H1 (cell line): ENCODE results near the gene POLE. TPM values are rescaled to one million over a fixed set of nuclear protein-coding genes. Genes with fewer than 3 reads are reported as not detected.

Source experiments
- CTCF ChIA-PET: fragments of 300-600 bp; sonication (Branson Sonifier 250); formaldehyde crosslinking; loops from one replicate; lab custom pipeline; 2021; ENCODE audit not compliant: partially characterized antibody; lab: Charles Lee
- POLR2A ChIA-PET: fragments of 300-600 bp; sonication (Branson Sonifier 250); formaldehyde crosslinking; loops from one replicate; lab custom pipeline; 2021; ENCODE audit warnings: inconsistent platforms; ENCODE audit not compliant: partially characterized antibody; lab: Charles Lee
- DNase-seq, 2 experiments: peaks; one replicate each; pipeline versions ENCODE4 v3.0.0 to v3.0.0-alpha.2; 2010 to 2022; ENCODE audit warnings: low spot score in 2 of 2, low read depth in 1 of 2, mixed read lengths in 1 of 2
- FAIRE-seq: peaks from 2 replicates; lab custom pipeline; 2011; peaks lifted over from hg19 to GRCh38; lab: Jason Lieb, UNC
- H2AFZ ChIP-seq: 2 replicates; pipeline ENCODE4 v1.8.1; 2012; ENCODE audit warnings: low read length, inconsistent platforms
- H2AK5ac ChIP-seq: 2 replicates; pipeline ENCODE4 v1.6.1; 2013; ENCODE audit warnings: low read depth, low read length
- H2BK120ac ChIP-seq: replicated peaks from 2 replicates; pipeline ENCODE3; 2013; ENCODE audit warnings: low read depth, low read length, inconsistent platforms
- H2BK12ac ChIP-seq: 2 replicates; pipeline ENCODE4 v1.6.1; 2013; ENCODE audit warnings: low read depth, low read length
- H2BK15ac ChIP-seq: 2 replicates; pipeline ENCODE4 v1.6.1; 2013; ENCODE audit warnings: low read length
- H2BK20ac ChIP-seq: 2 replicates; pipeline ENCODE4 v1.6.1; 2013; ENCODE audit warnings: low read length
- H2BK5ac ChIP-seq: 2 replicates; pipeline ENCODE4 v1.6.1; 2013; ENCODE audit warnings: low read depth, low read length
- H3K14ac ChIP-seq: 2 replicates; pipeline ENCODE4 v1.6.1; 2013; ENCODE audit warnings: inconsistent platforms; ENCODE audit not compliant: insufficient read length
- H3K18ac ChIP-seq: 2 replicates; pipeline ENCODE4 v1.6.1; 2013; ENCODE audit warnings: low read length; ENCODE audit errors: extremely low read depth
- H3K23ac ChIP-seq: 2 replicates; pipeline ENCODE4 v1.6.1; 2013; ENCODE audit warnings: inconsistent platforms; ENCODE audit not compliant: insufficient read length
- H3K23me2 ChIP-seq: 2 replicates; pipeline ENCODE4 v1.6.1; 2013; ENCODE audit warnings: low read depth, low read length
- H3K27ac ChIP-seq: 2 replicates; pipeline ENCODE4 v1.6.1; 2011; ENCODE audit warnings: low read depth, low read length, inconsistent platforms
- H3K27me3 ChIP-seq, 4 experiments: replicated peaks in 1 of 4; 1 replicate in 1 of 4; 2 replicates in 3 of 4; pipeline versions ENCODE4 v1.6.1 to v1.8.1; 2011 to 2013; ENCODE audit warnings: low read length in 3 of 4, mild to moderate bottlenecking in 3 of 4, inconsistent platforms in 2 of 4, mixed read lengths in 2 of 4, moderate library complexity in 1 of 4; ENCODE audit not compliant: control insufficient read depth in 3 of 4, insufficient read depth in 3 of 4; ENCODE audit errors: extremely low read depth in 1 of 4
- H3K36me3 ChIP-seq, 4 experiments: 2 replicates each; pipeline versions ENCODE4 v1.6.1 to v1.8.1; 2011 to 2013; ENCODE audit warnings: mild to moderate bottlenecking in 4 of 4, low read length in 3 of 4, moderate library complexity in 2 of 4, control low read depth in 1 of 4, inconsistent platforms in 1 of 4; ENCODE audit not compliant: insufficient read depth in 4 of 4, control insufficient read depth in 2 of 4
- H3K4ac ChIP-seq: replicated peaks from 2 replicates; pipeline ENCODE3; 2013; ENCODE audit warnings: low read length, low read depth, mixed read lengths, inconsistent platforms; ENCODE audit not compliant: insufficient read length
- H3K4me1 ChIP-seq, 4 experiments: replicated peaks in 1 of 4; 1 replicate in 1 of 4; 2 replicates in 3 of 4; pipeline versions ENCODE4 v1.6.1 to v1.8.1; 2011 to 2013; ENCODE audit warnings: low read length in 3 of 4, inconsistent platforms in 2 of 4, mixed read lengths in 1 of 4; ENCODE audit not compliant: insufficient read depth in 4 of 4, control insufficient read depth in 3 of 4
- H3K4me2 ChIP-seq, 2 experiments: 2 replicates each; pipeline versions ENCODE4 v1.6.1 to v1.8.1; 2011 to 2013; ENCODE audit warnings: low read depth in 2 of 2, low read length in 2 of 2, control low read depth in 1 of 2, inconsistent platforms in 1 of 2, mild to moderate bottlenecking in 1 of 2; ENCODE audit not compliant: insufficient read depth in 1 of 2
- H3K4me3 ChIP-seq, 4 experiments: fragments of 200-600, 300-600 bp in 1 of 4; sonication (generic), shearing (Covaris generic), sonication (Bioruptor Twin) in 1 of 4; 2 replicates each; pipeline versions ENCODE4 v1.5.1 to v1.8.1; 2011 to 2016; ENCODE audit warnings: low read length in 4 of 4, low read depth in 3 of 4, control low read depth in 2 of 4, inconsistent platforms in 2 of 4, mild to moderate bottlenecking in 2 of 4, mixed read lengths in 1 of 4, moderate library complexity in 1 of 4; ENCODE audit not compliant: insufficient read depth in 2 of 4; ENCODE audit errors: extremely low read depth in 1 of 4
- H3K56ac ChIP-seq: replicated peaks from 2 replicates; pipeline ENCODE3; 2013; ENCODE audit warnings: low read depth, mild to moderate bottlenecking, mixed read lengths, low read length, inconsistent platforms; ENCODE audit not compliant: insufficient read length
- H3K79me1 ChIP-seq: 2 replicates; pipeline ENCODE4 v1.6.1; 2013; ENCODE audit warnings: low read depth, low read length, control low read depth
- H3K79me2 ChIP-seq, 2 experiments: 2 replicates each; pipeline versions ENCODE4 v1.6.1 to v1.8.1; 2012 to 2013; ENCODE audit warnings: low read length in 2 of 2, mild to moderate bottlenecking in 2 of 2, inconsistent platforms in 1 of 2; ENCODE audit not compliant: insufficient read depth in 2 of 2, control insufficient read depth in 1 of 2
- H3K9ac ChIP-seq, 4 experiments: replicated peaks in 1 of 4; 1 replicate in 1 of 4; 2 replicates in 3 of 4; pipeline versions ENCODE4 v1.6.1 to v1.8.1; 2011 to 2013; ENCODE audit warnings: low read depth in 3 of 4, low read length in 3 of 4, control low read depth in 2 of 4, mild to moderate bottlenecking in 2 of 4, moderate library complexity in 2 of 4, inconsistent platforms in 1 of 4; ENCODE audit errors: extremely low read depth in 1 of 4
- H3K9me3 ChIP-seq, 2 experiments: 2 replicates each; pipeline versions ENCODE4 v1.6.1 to v1.8.1; 2012 to 2013; ENCODE audit warnings: mild to moderate bottlenecking in 2 of 2, moderate library complexity in 2 of 2, control low read depth in 1 of 2, inconsistent platforms in 1 of 2, low read depth in 1 of 2, low read length in 1 of 2, mixed read lengths in 1 of 2; ENCODE audit not compliant: insufficient read depth in 2 of 2
- H4K20me1 ChIP-seq, 2 experiments: replicated peaks in 1 of 2; 2 replicates each; pipeline versions ENCODE3 to v1.8.1; 2011 to 2013; ENCODE audit warnings: inconsistent platforms in 2 of 2, low read length in 2 of 2, mild to moderate bottlenecking in 1 of 2; ENCODE audit not compliant: insufficient read depth in 2 of 2, control insufficient read depth in 1 of 2
- H4K5ac ChIP-seq: 2 replicates; pipeline ENCODE4 v1.6.1; 2013; ENCODE audit warnings: low read length, low read depth, mixed read lengths, inconsistent platforms; ENCODE audit not compliant: insufficient read length
- H4K8ac ChIP-seq: 2 replicates; pipeline ENCODE4 v1.8.0; 2013; ENCODE audit warnings: mild to moderate bottlenecking, moderate library complexity, low read length, inconsistent platforms; ENCODE audit not compliant: insufficient read depth; ENCODE audit errors: extremely low read depth
- H4K91ac ChIP-seq: replicated peaks from 2 replicates; pipeline ENCODE3; 2013; ENCODE audit warnings: low read length, mixed read lengths, inconsistent platforms; ENCODE audit not compliant: insufficient read length
- ASH2L ChIP-seq: fragments of 200-600, 300-600 bp; sonication (generic); IDR thresholded peaks from one replicate; pipeline ENCODE4 v1.7.1; 2017; ENCODE audit warnings: low read length
- ATF2 ChIP-seq: IDR thresholded peaks from 2 replicates; pipeline ENCODE4 v1.6.1; 2012; ENCODE audit warnings: low read length, inconsistent platforms
- CHD2 ChIP-seq: IDR thresholded peaks from 2 replicates; pipeline ENCODE4 v1.6.1; 2012; ENCODE audit warnings: low read length, improper control_type of control experiment
- EZH2 ChIP-seq: fragments of 200-600 bp; sonication (generic); IDR thresholded peaks from 2 replicates; pipeline ENCODE4 v1.7.1; 2012; ENCODE audit warnings: low read depth, mild to moderate bottlenecking, moderate library complexity, low read length, inconsistent platforms; ENCODE audit not compliant: severe bottlenecking
- GABPA ChIP-seq: IDR thresholded peaks from 2 replicates; pipeline ENCODE4 v1.6.1; 2011; ENCODE audit warnings: mild to moderate bottlenecking, low read length, moderate library complexity, borderline replicate concordance; ENCODE audit not compliant: insufficient read depth
- KDM1A ChIP-seq: fragments of 200-600, 300-600 bp; sonication (generic); IDR thresholded peaks from 2 replicates; pipeline ENCODE4 v1.7.1; 2016; ENCODE audit warnings: mild to moderate bottlenecking, low read length, borderline replicate concordance
- MAFK ChIP-seq: IDR thresholded peaks from 2 replicates; pipeline ENCODE4 v1.6.1; 2012; ENCODE audit warnings: low read depth, mild to moderate bottlenecking, improper control_type of control experiment, low read length
- RXRA ChIP-seq: IDR thresholded peaks from 2 replicates; pipeline ENCODE4 v1.6.1; 2011; ENCODE audit warnings: low read depth, mild to moderate bottlenecking, low read length, moderate library complexity; ENCODE audit not compliant: insufficient read depth
- TAF7 ChIP-seq: optimal IDR thresholded peaks from 2 replicates; pipeline ENCODE3; 2011; ENCODE audit warnings: low read depth, mild to moderate bottlenecking, inconsistent platforms, low read length, moderate library complexity, borderline replicate concordance
- ZNF274 ChIP-seq: IDR thresholded peaks from 2 replicates; pipeline ENCODE4 v1.7.0; 2012; ENCODE audit warnings: low read length, borderline replicate concordance; ENCODE audit errors: extremely low read depth
- WGBS, 2 experiments: shearing (Covaris generic) in 1 of 2; methylation state at CpG; one replicate each; pipeline versions ENCODE4 v1.1.6 to v1.1.7; 2013 to 2015; ENCODE audit warnings: low lambda C conversion rate in 2 of 2, mixed read lengths in 2 of 2, inconsistent platforms in 1 of 2, low coverage in 1 of 2, missing lambda C conversion rate in 1 of 2; ENCODE audit not compliant: insufficient replicate concordance in 2 of 2, insufficient coverage in 1 of 2, insufficient read length in 1 of 2; ENCODE audit errors: extremely low coverage in 1 of 2, missing lambda C conversion rate in 1 of 2; 5-methylcytosine and 5-hydroxymethylcytosine counted together
- polyA plus RNA-seq, 7 experiments: library from polyadenylated mRNA; depleted of rRNA in 3 of 7; stranded (reverse) in 5 of 7; unstranded in 2 of 7; fragments of >200 nt in 5 of 7; fragments of 200-250 nt in 2 of 7; gene quantifications; 1 replicate in 5 of 7; 2 replicates in 1 of 7; 4 replicates in 1 of 7; pipeline versions ENCODE4 v1.2.1 to v1.2.3, GENCODE V29; 2011 to 2013; ENCODE audit warnings: missing spikeins in 2 of 7, mixed read lengths in 2 of 7
- total RNA-seq: library from RNA; stranded (reverse); fragmentation: NEBNext Ultra II Directional; extraction: Animal tissue kit (Norgen Biotek cat#: 25700); gene quantifications from 2 replicates; pipeline ENCODE4 v1.2.1, GENCODE V29; 2021

POLE gene
- total and polyA plus RNA-seq, 2 of the 8 experiments (the other 6 are each of a cell fraction or from before 2014, with no cell fraction given): 59.7 to 115 TPM

DNA sequence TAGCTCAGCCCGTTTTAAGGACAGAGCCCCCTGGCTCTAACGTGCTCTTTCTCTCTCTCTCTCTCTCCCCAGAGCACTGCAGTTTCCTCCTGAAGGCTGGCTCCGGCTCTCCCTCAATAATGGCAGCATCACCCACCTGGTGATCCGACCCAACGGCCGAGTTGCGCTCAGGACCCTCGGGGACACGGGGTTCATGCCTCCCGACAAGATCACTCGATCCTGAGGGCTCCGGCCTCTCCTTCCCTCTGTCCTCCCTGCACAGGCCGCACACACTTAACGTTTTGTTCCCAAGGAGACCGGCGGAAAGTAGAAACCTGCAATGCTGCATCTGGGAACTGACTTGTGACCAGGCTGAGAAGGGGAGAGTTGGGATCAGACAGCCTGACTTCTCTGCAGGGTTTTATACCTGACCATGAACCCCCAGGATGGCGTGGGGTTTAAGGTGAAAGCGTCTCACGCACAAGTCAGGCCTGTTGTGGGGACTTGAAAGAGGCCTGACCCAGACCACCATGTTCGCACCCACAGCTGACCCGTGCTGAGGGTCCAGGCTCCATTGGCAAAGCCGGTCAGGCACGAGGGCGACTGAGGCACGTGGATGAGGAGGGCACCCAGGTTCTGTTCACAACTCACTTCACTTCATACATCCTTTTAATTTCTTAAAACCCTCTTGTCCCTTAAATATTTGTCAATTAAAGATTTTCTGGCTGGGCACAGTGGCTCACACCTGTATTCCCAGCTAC lies 33.6 kb upstream of the POLE start:
- DNase-seq: no peak
- no peak overlapping the region for H2BK5ac ChIP-seq
- TF ChIP-seq RXRA (no peak), ATF2 (no peak), EZH2 (no peak), GABPA (no peak), MAFK (no peak), CHD2 (no peak), ZNF274 (no peak), KDM1A (no peak), ASH2L (no peak), TAF7 (no peak)

More for the DNA sequence above, 33.6 kb upstream of the POLE start:
- no peak overlapping the region for H2BK12ac ChIP-seq
- H3K9me3 ChIP-seq: no peaks in the 10 kb centered on the region
- H3K4me1 ChIP-seq: no peaks in the 10 kb centered on the region
- peaks cover 4 to 27% of the 10 kb centered on the region in 2 experiments for H4K20me1 ChIP-seq
- no peak overlapping the region for H4K91ac ChIP-seq
- H3K23me2 ChIP-seq: no peaks in the 10 kb centered on the region
- H3K18ac ChIP-seq: no peak overlapping the region
- CTCF ChIA-PET: interaction anchor here (1.0 kb wide), 1 partner anchor 82 kb away, joined by 3 read pairs; no protein-coding TSS in a partner anchor
- no peak overlapping the region for H3K27ac ChIP-seq
- no peak for FAIRE-seq
- no peak overlapping the region for H3K4me3 ChIP-seq
- no peak overlapping the region for H3K9ac ChIP-seq
- no peak overlapping the region for H2AFZ ChIP-seq
- H4K8ac ChIP-seq: no peak overlapping the region
- H3K23ac ChIP-seq: no peak overlapping the region
- H3K56ac ChIP-seq: no peak overlapping the region
- no peak overlapping the region for H2BK120ac ChIP-seq
- no peak overlapping the region for H3K4ac ChIP-seq
- H2BK20ac ChIP-seq: no peak overlapping the region
- no peak overlapping the region for H2BK15ac ChIP-seq
- H3K27me3 ChIP-seq: no peaks in the 10 kb centered on the region; a peak in 1 of 7 replicates
- H3K79me2 ChIP-seq: no peaks in the 10 kb centered on the region
- no peak overlapping the region for H4K5ac ChIP-seq
- peaks cover 18 to 67% (median 48%) of the 10 kb centered on the region in 4 experiments for H3K36me3 ChIP-seq
- H3K14ac ChIP-seq: no peak overlapping the region
- no peak overlapping the region for H2AK5ac ChIP-seq
- POLR2A ChIA-PET: interaction anchor here (0.8 to 5.7 kb wide), 7 partner anchors 9 to 42 kb away, joined by 3 to 21 read pairs (median 4); partner anchors contain the start of gene PGAM5
- 94% methylated on average over 22 of the region's 25 CpGs; no CpG with 5 or more reads in 1 of the 2 experiments for whole genome bisulfite sequencing, 2 experiments
- H3K4me2 ChIP-seq: no peak overlapping the region
- H3K79me1 ChIP-seq: no peaks in the 10 kb centered on the region
